ENCODE data around the gene GALNT5.
A peak's percentile ranks its signal among the peaks of the same experiment; 100 is the strongest.

Gene GALNT5

DNA sequence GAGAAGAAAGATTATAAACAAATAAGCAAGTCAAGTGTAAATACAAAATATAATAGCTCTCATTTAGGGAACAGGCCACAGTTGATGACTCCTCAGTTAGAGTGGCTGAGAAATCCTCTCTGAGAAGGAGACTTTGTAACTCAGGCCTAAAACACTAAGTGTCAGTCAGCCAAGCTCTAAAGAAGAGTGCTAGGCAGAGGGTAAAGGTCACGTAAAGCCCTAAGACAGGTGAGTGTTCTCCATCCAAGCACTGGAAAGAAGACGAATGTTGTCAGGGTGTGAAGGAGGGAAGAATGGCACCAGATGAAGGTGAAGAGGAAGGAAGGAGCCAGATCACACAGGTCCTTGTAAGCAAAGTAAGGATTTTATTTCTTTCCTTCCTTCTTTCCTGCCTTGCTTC, 43.8 kb downstream of the GALNT5 start:
- DNase-seq (ENCODE audit: low spot score), result no peak
- TF ChIP-seq, protein P1, sequence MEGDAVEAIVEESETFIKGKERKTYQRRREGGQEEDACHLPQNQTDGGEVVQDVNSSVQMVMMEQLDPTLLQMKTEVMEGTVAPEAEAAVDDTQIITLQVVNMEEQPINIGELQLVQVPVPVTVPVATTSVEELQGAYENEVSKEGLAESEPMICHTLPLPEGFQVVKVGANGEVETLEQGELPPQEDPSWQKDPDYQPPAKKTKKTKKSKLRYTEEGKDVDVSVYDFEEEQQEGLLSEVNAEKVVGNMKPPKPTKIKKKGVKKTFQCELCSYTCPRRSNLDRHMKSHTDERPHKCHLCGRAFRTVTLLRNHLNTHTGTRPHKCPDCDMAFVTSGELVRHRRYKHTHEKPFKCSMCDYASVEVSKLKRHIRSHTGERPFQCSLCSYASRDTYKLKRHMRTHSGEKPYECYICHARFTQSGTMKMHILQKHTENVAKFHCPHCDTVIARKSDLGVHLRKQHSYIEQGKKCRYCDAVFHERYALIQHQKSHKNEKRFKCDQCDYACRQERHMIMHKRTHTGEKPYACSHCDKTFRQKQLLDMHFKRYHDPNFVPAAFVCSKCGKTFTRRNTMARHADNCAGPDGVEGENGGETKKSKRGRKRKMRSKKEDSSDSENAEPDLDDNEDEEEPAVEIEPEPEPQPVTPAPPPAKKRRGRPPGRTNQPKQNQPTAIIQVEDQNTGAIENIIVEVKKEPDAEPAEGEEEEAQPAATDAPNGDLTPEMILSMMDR (IDR thresholded peaks at IDR 0.05), result no peak
- H3K4me3 ChIP-seq, result no peak overlapping the region

GRCh38 chr2:157302492-157303099, 45.1 kb downstream of the GALNT5 start:
- DNase-seq (ENCODE audit: low spot score), result no peak
- Histone ChIP-seq H3K4me3 (no peak overlapping the region), H3K27ac (no peak overlapping the region)
- TF ChIP-seq, protein P1 (IDR thresholded peaks at IDR 0.05), result peak; percentile 64

More for the DNA sequence above, 43.8 kb downstream of the GALNT5 start:
- H3K27ac ChIP-seq, result no peak overlapping the region

DNA sequence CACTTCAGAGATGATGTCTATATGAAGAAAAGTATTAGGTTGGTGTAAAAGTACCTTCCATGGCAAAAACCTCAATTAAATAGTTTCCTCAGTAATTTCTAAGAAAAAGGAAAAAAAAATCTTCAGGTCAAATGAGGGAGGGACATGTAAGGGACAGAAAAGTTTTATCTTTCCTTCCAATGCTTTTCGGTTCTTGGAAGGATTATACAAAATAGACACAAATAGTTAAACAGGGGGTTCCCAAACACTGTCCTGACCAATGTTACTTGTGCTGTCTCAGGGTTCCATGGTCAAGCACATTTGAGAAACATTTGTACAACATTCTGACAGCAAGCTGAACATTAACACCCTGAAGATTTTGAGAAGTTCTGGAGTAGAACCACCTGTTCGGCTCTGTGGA, 46.1 kb downstream of the GALNT5 start:
- H3K27ac ChIP-seq, result no peak overlapping the region
- no peak for DNase-seq (ENCODE audit: low spot score)
- TF ChIP-seq, protein P1 (IDR thresholded peaks at IDR 0.05), result no peak
- H3K4me3 ChIP-seq, result no peak overlapping the region

DNA sequence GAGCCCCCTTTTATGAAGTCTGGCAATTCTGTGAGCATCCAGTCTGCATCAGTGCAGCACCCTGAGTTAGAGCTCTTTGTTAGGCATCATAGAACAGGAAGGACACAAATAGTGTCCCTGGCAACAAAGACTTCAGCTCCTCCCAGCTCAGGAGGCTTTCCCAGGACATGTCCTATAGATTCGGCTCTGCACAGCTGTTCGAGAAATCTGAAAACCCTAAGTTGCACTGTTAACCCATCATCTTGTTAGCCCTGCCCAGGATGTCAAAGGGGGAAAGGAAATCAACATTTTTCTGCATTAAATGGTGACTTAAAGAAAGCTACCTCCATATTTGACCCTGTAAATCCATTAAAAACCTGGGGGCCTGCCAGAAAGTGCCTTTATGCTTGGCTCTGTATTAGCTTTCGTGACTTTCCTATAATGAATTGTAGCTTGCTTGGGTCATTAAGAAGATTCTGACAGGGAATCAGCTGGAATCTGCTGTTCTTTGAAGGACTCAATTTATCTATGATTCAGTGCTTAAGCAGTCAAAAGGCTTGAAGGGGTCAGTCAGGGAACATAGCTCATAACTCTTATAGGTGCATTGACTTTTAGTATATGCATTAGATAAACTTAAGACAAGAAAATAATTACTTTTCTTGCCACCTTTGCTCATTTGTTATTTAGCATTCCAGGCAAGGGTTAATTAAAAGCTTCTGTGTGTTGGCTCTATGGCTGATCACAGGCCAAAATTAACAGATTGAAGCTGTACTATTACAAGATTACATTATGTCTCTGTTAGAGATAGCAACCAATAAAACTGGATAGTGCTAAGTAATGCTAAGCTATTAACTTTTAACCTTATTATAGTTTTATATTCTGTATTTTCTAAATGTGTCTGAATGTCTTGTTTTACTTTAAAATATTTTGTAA, 47.6 kb downstream of the GALNT5 start:
- H3K27ac ChIP-seq, result no peak overlapping the region
- DNase-seq (ENCODE audit: low spot score), result no peak
- no peak overlapping the region for H3K4me3 ChIP-seq
- TF ChIP-seq, protein P1 (IDR thresholded peaks at IDR 0.05), result no peak

DNA sequence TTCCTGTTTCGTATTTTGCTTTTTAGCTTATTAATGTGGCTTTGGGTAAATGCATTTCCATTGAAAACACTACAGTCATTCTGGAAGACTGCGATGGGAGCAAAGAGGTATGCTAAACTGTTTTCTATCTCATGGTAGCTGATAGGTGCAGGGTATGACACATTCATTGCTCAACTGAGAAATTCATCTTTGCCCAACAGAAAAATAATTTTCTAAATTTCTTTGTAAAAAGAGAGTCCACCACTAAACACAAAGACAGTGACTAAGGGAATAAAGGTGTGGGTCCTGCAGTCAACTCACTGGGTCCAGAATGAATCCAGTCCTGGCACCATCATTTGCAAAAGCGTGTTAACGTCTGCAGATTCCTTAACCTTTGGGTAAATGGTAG, 48.2 kb downstream of the GALNT5 start:
- DNase-seq (ENCODE audit: low spot score), result no peak
- TF ChIP-seq, protein P1 (IDR thresholded peaks at IDR 0.05), result no peak
- Histone ChIP-seq H3K27ac (no peak overlapping the region), H3K4me3 (no peak overlapping the region)

- Histone ChIP-seq H3K27ac (no peak overlapping the region), H3K4me3 (no peak overlapping the region)
- DNase-seq (ENCODE audit: low spot score), result no peak
- TF ChIP-seq, protein P1 (IDR thresholded peaks at IDR 0.05), result no peak
These were observed 49.5 kb downstream of the GALNT5 start for GRCh38 chr2:157307021-157307420.

Data from coronary artery (tissue), 2 donors.